HG02973 (cell line): ENCODE data around the gene S100A7.
"Not testable (repeated sequence)": the region's sequence is repeated elsewhere in the genome, so short reads cannot be mapped to it uniquely, and the experiment has no call there.

Source experiments
- ATAC-seq: cut with Tn5 transposase; IDR thresholded peaks from one replicate; pipeline ENCODE4 v1.9.1; 2021; ENCODE audit warnings: moderate library complexity; ENCODE audit not compliant: unreplicated experiment

S100A7 gene

GRCh38 chr1:153476491-153477093 lies 16.1 kb upstream of the S100A7 start:
- no peak for ATAC-seq

DNA sequence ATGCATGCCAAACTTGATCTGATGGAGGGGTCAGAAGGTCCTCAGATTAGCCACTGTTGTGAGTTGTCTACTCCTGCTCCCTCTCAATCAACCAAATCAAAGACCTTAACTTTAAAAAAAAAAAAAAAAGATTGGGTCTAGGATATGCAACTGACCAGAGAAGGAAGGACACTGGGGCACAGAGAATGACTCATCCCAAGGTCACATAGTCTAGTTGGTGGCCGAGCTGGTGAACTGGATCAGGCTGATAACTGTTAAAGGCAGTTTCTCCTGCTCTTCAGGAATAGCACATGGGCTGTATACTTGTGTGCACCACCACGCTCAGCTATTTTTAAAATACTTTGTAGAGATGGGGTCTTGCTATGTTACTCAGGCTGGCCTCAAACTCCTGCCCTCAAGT lies 14.8 kb upstream of the S100A7 start:
- ATAC-seq: no peak

GRCh38 chr1:153474347-153474746 lies 13.9 kb upstream of the S100A7 start:
- no peak for ATAC-seq

- no peak for ATAC-seq
Measured at GRCh38 chr1:153470707-153471106, 10.3 kb upstream of the S100A7 start.

GRCh38 chr1:153466908-153467307 lies 6.5 kb upstream of the S100A7 start:
- no peak for ATAC-seq

GRCh38 chr1:153465811-153466636 lies 5.6 kb upstream of the S100A7 start:
- ATAC-seq: no peak

DNA sequence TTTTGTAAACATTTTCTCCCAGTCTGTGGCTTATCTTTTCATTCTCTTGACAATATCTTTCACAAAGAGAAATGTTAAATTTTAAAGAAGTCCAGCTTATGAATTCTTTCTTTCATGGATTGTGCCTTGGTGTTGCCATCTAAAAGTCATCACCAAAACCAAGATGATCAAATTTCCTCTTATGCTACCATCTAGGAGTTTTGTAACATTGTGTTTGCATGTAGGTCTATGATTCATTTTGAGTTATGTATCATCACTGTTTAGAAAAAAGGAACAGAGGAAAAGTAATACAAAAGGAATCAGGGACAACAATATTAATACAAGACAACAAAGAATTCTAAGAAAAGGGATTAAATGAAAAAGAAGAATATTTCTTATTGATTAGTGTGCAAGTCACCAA lies 2.3 kb upstream of the S100A7 start:
- not testable (repeated sequence) for ATAC-seq

DNA sequence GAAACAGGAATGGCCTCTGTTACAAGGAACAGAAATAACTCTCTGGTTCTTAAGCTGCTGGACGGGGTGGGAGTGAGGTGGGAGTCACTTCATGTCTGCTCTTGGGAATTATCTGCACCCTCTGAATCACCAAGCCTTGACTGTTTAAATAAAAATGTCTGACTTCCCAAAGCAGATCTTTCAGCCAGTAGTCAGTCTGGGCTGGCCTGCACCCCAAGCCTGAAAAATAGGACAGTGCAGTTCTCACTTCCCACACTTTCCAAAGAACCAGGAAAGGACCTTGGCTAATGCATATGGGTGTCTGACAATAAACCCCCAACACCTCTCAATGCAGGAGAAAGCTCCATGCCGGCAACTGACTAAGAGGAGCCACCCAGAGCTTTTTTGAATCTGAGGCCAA lies 796 bp downstream of the S100A7 start:
- no peak for ATAC-seq

DNA sequence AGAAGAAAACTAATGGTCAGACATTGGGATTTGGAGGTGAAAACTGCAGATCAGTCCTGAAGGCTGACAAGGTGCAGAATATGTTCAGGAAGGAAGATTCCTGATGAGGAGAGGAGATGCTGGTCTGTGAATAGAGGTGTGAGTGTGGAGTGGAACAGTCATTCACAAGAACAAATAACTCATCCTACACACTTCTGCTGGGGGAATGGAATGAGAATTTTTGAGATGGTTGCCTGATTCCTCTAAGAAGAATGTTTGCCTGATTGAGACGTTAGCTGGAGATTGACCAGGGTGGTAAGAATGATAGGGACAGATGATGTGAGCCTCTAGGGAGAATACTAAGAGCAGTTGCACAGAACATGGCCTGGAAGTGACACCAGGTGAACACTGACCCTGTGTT lies 4.1 kb downstream of the S100A7 start:
- no peak for ATAC-seq

GRCh38 chr1:153448851-153449250 lies 11.6 kb downstream of the S100A7 start:
- ATAC-seq: not testable (repeated sequence)

DNA sequence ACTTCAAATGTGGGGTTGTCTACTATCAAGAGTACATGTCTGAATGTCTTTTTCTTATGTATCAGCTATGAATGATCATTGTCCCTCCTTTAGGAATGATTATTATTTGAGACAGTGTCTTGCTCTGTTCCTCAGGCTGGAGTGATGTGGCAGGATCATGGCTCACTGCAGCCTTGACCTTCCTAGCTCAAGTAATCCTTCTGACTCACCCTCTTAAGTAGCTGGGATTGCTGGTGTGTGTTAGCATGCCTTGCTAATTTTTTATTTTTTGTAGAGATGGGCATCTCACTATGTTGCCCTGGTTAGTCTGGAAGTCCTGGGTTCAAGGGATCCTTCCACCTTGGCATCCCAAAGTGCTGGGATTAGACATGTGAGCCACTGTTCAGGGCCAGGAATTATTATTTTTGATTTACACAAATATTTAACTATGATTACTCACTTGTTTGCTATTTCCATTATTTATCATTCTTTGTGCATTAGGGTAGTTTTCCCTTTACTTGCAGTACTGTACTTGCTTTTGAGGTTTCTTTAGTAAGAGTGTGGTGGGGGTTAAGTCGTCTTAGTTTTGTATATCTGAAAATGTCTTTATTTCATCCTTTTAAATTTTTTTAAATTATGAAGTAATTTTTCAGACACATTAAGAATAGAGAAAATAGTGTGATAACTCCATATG lies 12.8 kb downstream of the S100A7 start:
- no peak for ATAC-seq

- no peak for ATAC-seq
Measured at GRCh38 chr1:153444078-153444477, 16.4 kb downstream of the S100A7 start.

GRCh38 chr1:153443486-153443885 lies 17.0 kb downstream of the S100A7 start:
- no peak for ATAC-seq

- ATAC-seq: no peak
Measured at GRCh38 chr1:153441238-153441755, 19.2 kb downstream of the S100A7 start.

DNA sequence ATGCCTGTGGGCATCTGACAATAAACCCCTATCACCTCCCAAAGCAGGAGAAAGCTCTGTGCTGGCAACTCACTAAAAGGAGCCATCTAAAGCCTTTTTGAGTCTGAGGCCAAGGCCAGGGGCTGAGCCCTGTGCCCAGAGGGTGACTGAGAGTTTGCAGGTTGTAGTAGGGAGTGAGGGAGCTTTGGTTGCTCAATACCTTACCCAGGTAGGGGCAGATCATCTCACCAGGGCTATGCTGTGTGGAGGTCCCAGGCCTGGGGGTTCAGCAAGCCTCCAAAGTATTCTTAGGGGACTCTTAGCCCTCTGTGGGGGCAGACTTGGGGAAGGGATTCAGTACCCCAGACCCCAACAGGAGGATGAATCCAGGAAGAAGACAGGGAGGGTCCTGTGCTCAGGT lies 21.2 kb downstream of the S100A7 start:
- ATAC-seq: no peak

GRCh38 chr1:153438599-153438998 lies 21.9 kb downstream of the S100A7 start:
- ATAC-seq: no peak

GRCh38 chr1:153437236-153437635 lies 23.2 kb downstream of the S100A7 start:
- ATAC-seq: no peak

- ATAC-seq: no peak
Measured at GRCh38 chr1:153434746-153435455, 25.6 kb downstream of the S100A7 start.

DNA sequence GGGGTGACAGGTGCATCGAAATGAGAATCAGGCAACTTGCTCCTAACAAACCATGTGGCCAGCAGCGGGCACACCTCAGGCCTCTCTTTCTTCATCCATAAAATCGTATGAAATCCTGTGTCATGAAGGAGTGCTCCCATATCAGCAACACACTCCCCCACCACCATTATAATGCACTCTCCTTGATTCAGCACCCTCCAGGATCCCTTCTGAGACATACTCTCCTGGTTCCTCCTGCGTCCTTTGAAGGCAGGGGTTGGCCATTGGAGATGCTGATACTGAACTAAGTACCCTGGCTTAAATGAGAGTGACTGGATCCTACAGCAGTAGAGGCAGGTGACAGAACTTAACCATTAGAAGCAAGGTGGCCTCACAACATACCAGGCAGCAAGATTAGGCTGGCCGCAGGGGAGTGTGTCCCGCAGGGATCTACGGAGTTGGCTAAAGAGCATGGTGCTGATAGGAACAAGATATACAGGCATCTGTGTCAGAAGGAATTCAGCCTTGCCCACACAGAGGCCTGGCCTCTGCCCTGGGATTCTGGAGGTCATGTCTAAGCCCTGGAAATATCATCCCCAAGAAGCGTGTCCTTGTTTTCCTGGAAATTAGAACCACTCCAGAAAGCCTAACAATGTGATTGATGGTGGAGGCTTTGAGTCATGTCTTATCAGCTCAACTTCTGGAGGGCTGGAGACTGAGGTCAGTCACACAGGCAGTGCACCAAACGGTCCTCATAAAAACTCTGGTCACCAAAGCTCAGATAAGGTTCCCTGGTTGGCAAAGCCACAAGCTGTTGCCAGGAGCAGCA lies 27.4 kb downstream of the S100A7 start:
- ATAC-seq: no peak

GRCh38 chr1:153431928-153432327 lies 28.5 kb downstream of the S100A7 start:
- ATAC-seq: no peak
